ENCODE measurements around the gene SLC6A9.

GRCh38 chr1:44008259-44008658, 23.0 kb downstream of the SLC6A9 start:
- TF ChIP-seq CTCF (IDR thresholded peaks at IDR 0.05; ENCODE audit: low read depth, low read length) = no peak
- TF ChIP-seq POLR2A (IDR thresholded peaks at IDR 0.05; ENCODE audit: extremely low read depth, insufficient read length) = no peak

All from NB4 (cell line).